ENCODE measurements around the gene NT5C2.

Gene NT5C2

GRCh38 chr10:103089493-103089892 is 103.6 kb downstream of the NT5C2 start:
- no peak overlapping the region for H3K4me2 ChIP-seq (ENCODE audit: low read depth, low read length, poor library complexity, severe bottlenecking)
- no peak overlapping the region for H3K9ac ChIP-seq (ENCODE audit: low read depth, low read length, poor library complexity, severe bottlenecking)
- H2AFZ ChIP-seq (ENCODE audit: low read length), result no peak overlapping the region
- no peaks in the 10 kb centered on the region for H3K9me3 ChIP-seq (ENCODE audit: insufficient read depth, low read depth, low read length)
- no peak overlapping the region for H3K4me3 ChIP-seq (ENCODE audit: low read length, poor library complexity, severe bottlenecking)
- H3K27me3 ChIP-seq (ENCODE audit: insufficient read depth, low read length, poor library complexity, severe bottlenecking), result no peaks in the 10 kb centered on the region
- no peaks in the 10 kb centered on the region for H3K4me1 ChIP-seq (ENCODE audit: insufficient read depth, low read length, poor library complexity, severe bottlenecking)
- no peaks in the 10 kb centered on the region for H3K9me2 ChIP-seq (replicated peaks; ENCODE audit: low read depth, low read length)
- peaks cover 96% of the 10 kb centered on the region for H3K36me3 ChIP-seq (ENCODE audit: insufficient read depth, low read length)
- no peaks in the 10 kb centered on the region for H4K20me1 ChIP-seq (ENCODE audit: insufficient read depth, low read length, poor library complexity, severe bottlenecking)
- H3F3A ChIP-seq (ENCODE audit: low read depth), result no peaks in the 10 kb centered on the region; the same call in 1 of the 2 replicates
- no peaks in the 10 kb centered on the region for H3K79me2 ChIP-seq (ENCODE audit: insufficient read depth, low read length)
- TF ChIP-seq CTCF (conservative IDR thresholded peaks at IDR 0.05; ENCODE audit: low read length) (no peak), EZH2phosphoT487 (IDR thresholded peaks at IDR 0.05; ENCODE audit: borderline replicate concordance) (no peak)

GRCh38 chr10:103086799-103087198 is 106.3 kb downstream of the NT5C2 start:
- H3F3A ChIP-seq (ENCODE audit: low read depth), result no peaks in the 10 kb centered on the region; the same call in 1 of the 2 replicates
- H3K9ac ChIP-seq (ENCODE audit: low read depth, low read length, poor library complexity, severe bottlenecking), result no peak overlapping the region
- H3K36me3 ChIP-seq (ENCODE audit: insufficient read depth, low read length), result peaks cover 83% of the 10 kb centered on the region
- H4K20me1 ChIP-seq (ENCODE audit: insufficient read depth, low read length, poor library complexity, severe bottlenecking), result no peaks in the 10 kb centered on the region
- no peaks in the 10 kb centered on the region for H3K4me1 ChIP-seq (ENCODE audit: insufficient read depth, low read length, poor library complexity, severe bottlenecking)
- H3K4me3 ChIP-seq (ENCODE audit: low read length, poor library complexity, severe bottlenecking), result no peak overlapping the region
- H2AFZ ChIP-seq (ENCODE audit: low read length), result no peak overlapping the region
- no peaks in the 10 kb centered on the region for H3K9me3 ChIP-seq (ENCODE audit: insufficient read depth, low read depth, low read length)
- H3K9me2 ChIP-seq (replicated peaks; ENCODE audit: low read depth, low read length), result no peaks in the 10 kb centered on the region
- H3K79me2 ChIP-seq (ENCODE audit: insufficient read depth, low read length), result no peaks in the 10 kb centered on the region
- no peaks in the 10 kb centered on the region for H3K27me3 ChIP-seq (ENCODE audit: insufficient read depth, low read length, poor library complexity, severe bottlenecking)
- H3K4me2 ChIP-seq (ENCODE audit: low read depth, low read length, poor library complexity, severe bottlenecking), result no peak overlapping the region
- TF ChIP-seq CTCF (conservative IDR thresholded peaks at IDR 0.05; ENCODE audit: low read length) (no peak), EZH2phosphoT487 (IDR thresholded peaks at IDR 0.05; ENCODE audit: borderline replicate concordance) (no peak)

DNA sequence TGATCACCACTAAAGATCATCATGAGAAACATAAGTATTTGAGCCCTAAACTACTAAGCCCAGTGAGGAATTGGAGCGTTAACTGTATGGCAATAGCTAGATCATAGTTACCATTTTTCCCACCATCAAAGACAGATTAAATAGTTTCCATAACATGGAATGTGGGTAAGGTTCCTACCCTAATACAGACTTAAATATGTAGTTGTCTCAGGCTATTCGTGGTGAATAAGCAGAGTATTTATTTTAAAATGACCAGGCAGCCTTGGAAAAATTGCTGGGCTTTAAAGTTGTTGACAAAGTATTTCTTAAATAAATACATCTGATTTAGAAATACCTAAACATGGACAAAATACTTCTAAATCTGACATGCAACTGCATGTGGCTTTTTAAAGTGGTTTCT is 106.8 kb downstream of the NT5C2 start:
- Histone ChIP-seq H3K9me2 (replicated peaks; ENCODE audit: low read depth, low read length) (no peaks in the 10 kb centered on the region), H2AFZ (ENCODE audit: low read length) (no peak overlapping the region), H3K9me3 (ENCODE audit: insufficient read depth, low read depth, low read length) (no peaks in the 10 kb centered on the region), H3K4me2 (ENCODE audit: low read depth, low read length, poor library complexity, severe bottlenecking) (no peak overlapping the region), H3K4me3 (ENCODE audit: low read length, poor library complexity, severe bottlenecking) (no peak overlapping the region), H3K9ac (ENCODE audit: low read depth, low read length, poor library complexity, severe bottlenecking) (no peak overlapping the region), H4K20me1 (ENCODE audit: insufficient read depth, low read length, poor library complexity, severe bottlenecking) (no peaks in the 10 kb centered on the region), H3K79me2 (ENCODE audit: insufficient read depth, low read length) (no peaks in the 10 kb centered on the region), H3F3A (ENCODE audit: low read depth) (no peaks in the 10 kb centered on the region; the same call in 1 of the 2 replicates), H3K27me3 (ENCODE audit: insufficient read depth, low read length, poor library complexity, severe bottlenecking) (no peaks in the 10 kb centered on the region), H3K36me3 (ENCODE audit: insufficient read depth, low read length) (peaks cover 82% of the 10 kb centered on the region), H3K4me1 (ENCODE audit: insufficient read depth, low read length, poor library complexity, severe bottlenecking) (no peaks in the 10 kb centered on the region)
- TF ChIP-seq EZH2phosphoT487 (IDR thresholded peaks at IDR 0.05; ENCODE audit: borderline replicate concordance), result no peak
- TF ChIP-seq CTCF (conservative IDR thresholded peaks at IDR 0.05; ENCODE audit: low read length), result no peak

All from Loucy (cell line).